ENCODE data around the gene ALKBH3. TPM values are rescaled to one million over a fixed set of nuclear protein-coding genes. Genes with fewer than 3 reads are reported as not detected.

ALKBH3 gene
- total and polyA plus RNA-seq, 2 of the 13 experiments (the other 11 are each of a cell fraction or from before 2014, with no cell fraction given), result 17.8 to 36.1 TPM

DNA sequence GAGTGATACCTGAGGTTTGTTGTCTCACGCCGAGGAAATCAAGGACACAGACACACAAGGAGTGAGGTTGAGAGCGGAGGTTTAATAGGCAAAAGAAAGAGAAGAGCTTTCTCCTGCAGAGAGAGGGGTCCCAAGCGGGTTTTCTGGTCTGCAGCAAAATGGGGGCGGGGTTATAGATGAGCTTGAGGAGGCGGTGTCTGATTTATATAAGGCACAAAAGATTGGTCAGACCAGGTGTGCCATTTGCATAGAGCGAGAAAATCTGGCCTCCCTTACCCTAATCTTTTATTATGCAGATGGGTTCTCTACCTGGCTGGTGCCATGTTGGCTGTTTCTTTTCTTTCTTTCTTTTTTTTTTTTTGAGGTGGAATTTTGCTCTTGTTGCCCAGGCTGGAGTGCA, 73.6 kb downstream of the ALKBH3 start:
- 42% methylated on average over 7 of the region's 7 CpGs for WGBS (ENCODE audit: low lambda C conversion rate)
- DNase-seq (ENCODE audit: low spot score) (no peak), ATAC-seq (no peak), FAIRE-seq (no peak)
- in situ Hi-C loops (cut with HindIII; ENCODE audit: extremely low pct_ligation_motif_present, low pct_unique_long_range_greater_than_20kb) (no loop called here), intact Hi-C loops (cut with micrococcal nuclease; ENCODE audit: unreplicated experiment) (no loop called here)
- Histone ChIP-seq H3K27ac (ENCODE audit: extremely low read length, insufficient read depth, low read length) (no peak overlapping the region), H4K20me1 (ENCODE audit: insufficient read depth, low read length) (no peaks in the 10 kb centered on the region), H3K9me3 (ENCODE audit: low read length) (peaks cover 5% of the 10 kb centered on the region; the same call in 1 of the 2 replicates), H3K4me1 (ENCODE audit: insufficient read depth, low read length) (no peaks in the 10 kb centered on the region), H3K9ac (ENCODE audit: insufficient read depth, low read depth, low read length) (no peak overlapping the region), H3K4me3 (replicated peaks in 1 of 3; ENCODE audit: insufficient read depth in 1 of 3, low read depth in 2 of 3, low read length in 3 of 3) (no peak overlapping the region), H2AFZ (ENCODE audit: low read length) (no peak overlapping the region), H3K36me3 (replicated peaks in 1 of 2; ENCODE audit: control insufficient read depth in 1 of 2, insufficient read depth in 2 of 2, low read length in 2 of 2) (no peaks in the 10 kb centered on the region), H3K4me2 (ENCODE audit: low read depth, low read length) (no peak overlapping the region), H3K79me2 (ENCODE audit: insufficient read depth, low read length) (no peaks in the 10 kb centered on the region), H3K27me3 (ENCODE audit: control insufficient read depth in 1 of 2, insufficient read depth in 2 of 2, low read length in 2 of 2) (peaks cover 1 to 14% of the 10 kb centered on the region in 2 experiments; a peak in 4 of 5 replicates)
- ChIA-PET POLR2A (no interaction called here), CTCF (ENCODE audit: low intra/inter-chr PET ratio, low total read pairs) (no interaction called here)
- TF ChIP-seq, protein P1, sequence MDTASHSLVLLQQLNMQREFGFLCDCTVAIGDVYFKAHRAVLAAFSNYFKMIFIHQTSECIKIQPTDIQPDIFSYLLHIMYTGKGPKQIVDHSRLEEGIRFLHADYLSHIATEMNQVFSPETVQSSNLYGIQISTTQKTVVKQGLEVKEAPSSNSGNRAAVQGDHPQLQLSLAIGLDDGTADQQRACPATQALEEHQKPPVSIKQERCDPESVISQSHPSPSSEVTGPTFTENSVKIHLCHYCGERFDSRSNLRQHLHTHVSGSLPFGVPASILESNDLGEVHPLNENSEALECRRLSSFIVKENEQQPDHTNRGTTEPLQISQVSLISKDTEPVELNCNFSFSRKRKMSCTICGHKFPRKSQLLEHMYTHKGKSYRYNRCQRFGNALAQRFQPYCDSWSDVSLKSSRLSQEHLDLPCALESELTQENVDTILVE (CRISPR knock-in tag; IDR thresholded peaks at IDR 0.05), result no peak
- no TSS peak for BruUV-seq (replicated peaks)

DNA sequence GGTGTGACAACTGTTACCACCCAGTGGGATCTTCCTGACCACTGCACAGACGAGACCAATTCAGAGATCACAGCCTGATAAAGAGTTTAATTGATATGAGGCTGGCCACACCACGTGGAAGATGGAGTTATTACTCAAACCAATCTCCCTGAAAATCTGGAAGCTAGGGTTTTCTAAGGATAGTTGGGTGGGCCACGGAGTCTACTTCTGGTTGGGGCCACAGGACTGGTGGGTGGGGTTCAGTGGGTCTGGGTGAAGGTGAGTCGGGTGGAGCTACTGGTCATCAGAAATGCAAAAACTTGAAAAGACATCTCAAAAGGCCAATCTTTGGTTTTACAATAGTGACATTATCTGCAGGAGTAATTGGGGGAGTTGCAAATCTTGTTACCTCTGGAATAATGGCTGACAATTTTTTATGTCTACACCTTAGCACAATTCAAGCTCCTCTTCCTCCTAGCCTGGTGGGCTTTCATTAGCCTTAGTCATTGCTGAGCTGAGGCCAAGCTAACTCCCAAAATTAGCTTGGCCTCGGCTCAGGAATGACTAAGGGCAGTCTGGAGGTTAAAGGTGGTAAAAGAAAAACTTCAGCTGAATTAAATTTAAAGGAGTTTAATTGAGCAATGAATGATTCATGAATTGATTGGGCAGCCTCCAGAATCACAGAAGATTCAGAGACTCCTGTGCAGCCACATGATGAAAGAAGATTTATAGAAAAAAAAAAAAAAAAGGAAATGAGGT, 74.9 kb downstream of the ALKBH3 start:
- intact Hi-C loops (cut with micrococcal nuclease; ENCODE audit: unreplicated experiment) (no loop called here), in situ Hi-C loops (cut with HindIII; ENCODE audit: extremely low pct_ligation_motif_present, low pct_unique_long_range_greater_than_20kb) (no loop called here)
- no peak overlapping the region for H3K9ac ChIP-seq (ENCODE audit: insufficient read depth, low read depth, low read length)
- H3K79me2 ChIP-seq (ENCODE audit: insufficient read depth, low read length), result no peaks in the 10 kb centered on the region
- POLR2A ChIA-PET, result no interaction called here
- WGBS (ENCODE audit: low lambda C conversion rate), result 0% methylated on average over 5 of the region's 5 CpGs
- H3K9me3 ChIP-seq (ENCODE audit: low read length), result peaks cover 5% of the 10 kb centered on the region; the same call in 1 of the 2 replicates
- no peaks in the 10 kb centered on the region for H3K36me3 ChIP-seq (replicated peaks in 1 of 2; ENCODE audit: control insufficient read depth in 1 of 2, insufficient read depth in 2 of 2, low read length in 2 of 2)
- H4K20me1 ChIP-seq (ENCODE audit: insufficient read depth, low read length), result no peaks in the 10 kb centered on the region
- no peak overlapping the region for H3K4me3 ChIP-seq (replicated peaks in 1 of 3; ENCODE audit: insufficient read depth in 1 of 3, low read depth in 2 of 3, low read length in 3 of 3)
- no peak overlapping the region for H2AFZ ChIP-seq (ENCODE audit: low read length)
- DNase-seq (ENCODE audit: low spot score) (no peak), ATAC-seq (no peak), FAIRE-seq (no peak)
- H3K27me3 ChIP-seq (ENCODE audit: control insufficient read depth in 1 of 2, insufficient read depth in 2 of 2, low read length in 2 of 2), result peaks cover 1 to 14% of the 10 kb centered on the region in 2 experiments; a peak in 4 of 5 replicates
- no peaks in the 10 kb centered on the region for H3K4me1 ChIP-seq (ENCODE audit: insufficient read depth, low read length)
- no peak overlapping the region for H3K27ac ChIP-seq (ENCODE audit: extremely low read length, insufficient read depth, low read length)
- CTCF ChIA-PET (ENCODE audit: low intra/inter-chr PET ratio, low total read pairs), result no interaction called here
- H3K4me2 ChIP-seq (ENCODE audit: low read depth, low read length), result no peak overlapping the region
- TF ChIP-seq FOXA3 (CRISPR knock-in tag; IDR thresholded peaks at IDR 0.05) (no peak), ZNF20 (CRISPR knock-in tag; IDR thresholded peaks at IDR 0.05) (no peak), AGO1 (IDR thresholded peaks at IDR 0.05; ENCODE audit: low read depth, low read length, poor library complexity, severe bottlenecking) (no peak), ZNF441 (CRISPR knock-in tag; IDR thresholded peaks at IDR 0.05; ENCODE audit: borderline replicate concordance) (no peak), THYN1 (CRISPR knock-in tag; IDR thresholded peaks at IDR 0.05; ENCODE audit: borderline replicate concordance, low read depth) (no peak), ZNF883 (CRISPR knock-in tag; IDR thresholded peaks at IDR 0.05; ENCODE audit: not compliant biosample characterization) (no peak), CENPX (CRISPR knock-in tag; IDR thresholded peaks at IDR 0.05) (no peak), REPIN1 (CRISPR knock-in tag; IDR thresholded peaks at IDR 0.05; ENCODE audit: borderline replicate concordance, low read depth) (no peak), FOXO1 (CRISPR knock-in tag; IDR thresholded peaks at IDR 0.05) (no peak), ZFP62 (CRISPR knock-in tag; IDR thresholded peaks at IDR 0.05) (no peak)
- TF ChIP-seq, protein P2, sequence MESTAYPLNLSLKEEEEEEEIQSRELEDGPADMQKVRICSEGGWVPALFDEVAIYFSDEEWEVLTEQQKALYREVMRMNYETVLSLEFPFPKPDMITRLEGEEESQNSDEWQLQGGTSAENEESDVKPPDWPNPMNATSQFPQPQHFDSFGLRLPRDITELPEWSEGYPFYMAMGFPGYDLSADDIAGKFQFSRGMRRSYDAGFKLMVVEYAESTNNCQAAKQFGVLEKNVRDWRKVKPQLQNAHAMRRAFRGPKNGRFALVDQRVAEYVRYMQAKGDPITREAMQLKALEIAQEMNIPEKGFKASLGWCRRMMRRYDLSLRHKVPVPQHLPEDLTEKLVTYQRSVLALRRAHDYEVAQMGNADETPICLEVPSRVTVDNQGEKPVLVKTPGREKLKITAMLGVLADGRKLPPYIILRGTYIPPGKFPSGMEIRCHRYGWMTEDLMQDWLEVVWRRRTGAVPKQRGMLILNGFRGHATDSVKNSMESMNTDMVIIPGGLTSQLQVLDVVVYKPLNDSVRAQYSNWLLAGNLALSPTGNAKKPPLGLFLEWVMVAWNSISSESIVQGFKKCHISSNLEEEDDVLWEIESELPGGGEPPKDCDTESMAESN (CRISPR knock-in tag; conservative IDR thresholded peaks at IDR 0.05), result no peak
- TF ChIP-seq, protein P3, sequence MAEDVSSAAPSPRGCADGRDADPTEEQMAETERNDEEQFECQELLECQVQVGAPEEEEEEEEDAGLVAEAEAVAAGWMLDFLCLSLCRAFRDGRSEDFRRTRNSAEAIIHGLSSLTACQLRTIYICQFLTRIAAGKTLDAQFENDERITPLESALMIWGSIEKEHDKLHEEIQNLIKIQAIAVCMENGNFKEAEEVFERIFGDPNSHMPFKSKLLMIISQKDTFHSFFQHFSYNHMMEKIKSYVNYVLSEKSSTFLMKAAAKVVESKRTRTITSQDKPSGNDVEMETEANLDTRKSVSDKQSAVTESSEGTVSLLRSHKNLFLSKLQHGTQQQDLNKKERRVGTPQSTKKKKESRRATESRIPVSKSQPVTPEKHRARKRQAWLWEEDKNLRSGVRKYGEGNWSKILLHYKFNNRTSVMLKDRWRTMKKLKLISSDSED (CRISPR knock-in tag; IDR thresholded peaks at IDR 0.05), result no peak
- no TSS peak for BruUV-seq (replicated peaks)
